H1 (cell line): ENCODE data around the gene SMTN. TPM values are rescaled to one million over a fixed set of nuclear protein-coding genes. Genes with fewer than 3 reads are reported as not detected.

Source experiments
- CTCF ChIA-PET: fragments of 300-600 bp; sonication (Branson Sonifier 250); formaldehyde crosslinking; loops from one replicate; lab custom pipeline; 2021; ENCODE audit not compliant: partially characterized antibody; lab: Charles Lee
- POLR2A ChIA-PET: fragments of 300-600 bp; sonication (Branson Sonifier 250); formaldehyde crosslinking; loops from one replicate; lab custom pipeline; 2021; ENCODE audit warnings: inconsistent platforms; ENCODE audit not compliant: partially characterized antibody; lab: Charles Lee
- DNase-seq, 2 experiments: peaks; one replicate each; pipeline versions ENCODE4 v3.0.0 to v3.0.0-alpha.2; 2010 to 2022; ENCODE audit warnings: low spot score in 2 of 2, low read depth in 1 of 2, mixed read lengths in 1 of 2
- FAIRE-seq: peaks from 2 replicates; lab custom pipeline; 2011; peaks lifted over from hg19 to GRCh38; lab: Jason Lieb, UNC
- H2AFZ ChIP-seq: 2 replicates; pipeline ENCODE4 v1.8.1; 2012; ENCODE audit warnings: low read length, inconsistent platforms
- H2AK5ac ChIP-seq: 2 replicates; pipeline ENCODE4 v1.6.1; 2013; ENCODE audit warnings: low read depth, low read length
- H2BK120ac ChIP-seq: replicated peaks from 2 replicates; pipeline ENCODE3; 2013; ENCODE audit warnings: low read depth, low read length, inconsistent platforms
- H2BK12ac ChIP-seq: 2 replicates; pipeline ENCODE4 v1.6.1; 2013; ENCODE audit warnings: low read depth, low read length
- H2BK15ac ChIP-seq: 2 replicates; pipeline ENCODE4 v1.6.1; 2013; ENCODE audit warnings: low read length
- H2BK20ac ChIP-seq: 2 replicates; pipeline ENCODE4 v1.6.1; 2013; ENCODE audit warnings: low read length
- H2BK5ac ChIP-seq: 2 replicates; pipeline ENCODE4 v1.6.1; 2013; ENCODE audit warnings: low read depth, low read length
- H3K14ac ChIP-seq: 2 replicates; pipeline ENCODE4 v1.6.1; 2013; ENCODE audit warnings: inconsistent platforms; ENCODE audit not compliant: insufficient read length
- H3K18ac ChIP-seq: 2 replicates; pipeline ENCODE4 v1.6.1; 2013; ENCODE audit warnings: low read length; ENCODE audit errors: extremely low read depth
- H3K23ac ChIP-seq: 2 replicates; pipeline ENCODE4 v1.6.1; 2013; ENCODE audit warnings: inconsistent platforms; ENCODE audit not compliant: insufficient read length
- H3K23me2 ChIP-seq: 2 replicates; pipeline ENCODE4 v1.6.1; 2013; ENCODE audit warnings: low read depth, low read length
- H3K27ac ChIP-seq: 2 replicates; pipeline ENCODE4 v1.6.1; 2011; ENCODE audit warnings: low read depth, low read length, inconsistent platforms
- H3K27me3 ChIP-seq, 4 experiments: replicated peaks in 1 of 4; 1 replicate in 1 of 4; 2 replicates in 3 of 4; pipeline versions ENCODE4 v1.6.1 to v1.8.1; 2011 to 2013; ENCODE audit warnings: low read length in 3 of 4, mild to moderate bottlenecking in 3 of 4, inconsistent platforms in 2 of 4, mixed read lengths in 2 of 4, moderate library complexity in 1 of 4; ENCODE audit not compliant: control insufficient read depth in 3 of 4, insufficient read depth in 3 of 4; ENCODE audit errors: extremely low read depth in 1 of 4
- H3K36me3 ChIP-seq, 4 experiments: 2 replicates each; pipeline versions ENCODE4 v1.6.1 to v1.8.1; 2011 to 2013; ENCODE audit warnings: mild to moderate bottlenecking in 4 of 4, low read length in 3 of 4, moderate library complexity in 2 of 4, control low read depth in 1 of 4, inconsistent platforms in 1 of 4; ENCODE audit not compliant: insufficient read depth in 4 of 4, control insufficient read depth in 2 of 4
- H3K4ac ChIP-seq: replicated peaks from 2 replicates; pipeline ENCODE3; 2013; ENCODE audit warnings: low read length, low read depth, mixed read lengths, inconsistent platforms; ENCODE audit not compliant: insufficient read length
- H3K4me1 ChIP-seq, 4 experiments: replicated peaks in 1 of 4; 1 replicate in 1 of 4; 2 replicates in 3 of 4; pipeline versions ENCODE4 v1.6.1 to v1.8.1; 2011 to 2013; ENCODE audit warnings: low read length in 3 of 4, inconsistent platforms in 2 of 4, mixed read lengths in 1 of 4; ENCODE audit not compliant: insufficient read depth in 4 of 4, control insufficient read depth in 3 of 4
- H3K4me2 ChIP-seq, 2 experiments: 2 replicates each; pipeline versions ENCODE4 v1.6.1 to v1.8.1; 2011 to 2013; ENCODE audit warnings: low read depth in 2 of 2, low read length in 2 of 2, control low read depth in 1 of 2, inconsistent platforms in 1 of 2, mild to moderate bottlenecking in 1 of 2; ENCODE audit not compliant: insufficient read depth in 1 of 2
- H3K4me3 ChIP-seq, 4 experiments: fragments of 200-600, 300-600 bp in 1 of 4; sonication (generic), shearing (Covaris generic), sonication (Bioruptor Twin) in 1 of 4; 2 replicates each; pipeline versions ENCODE4 v1.5.1 to v1.8.1; 2011 to 2016; ENCODE audit warnings: low read length in 4 of 4, low read depth in 3 of 4, control low read depth in 2 of 4, inconsistent platforms in 2 of 4, mild to moderate bottlenecking in 2 of 4, mixed read lengths in 1 of 4, moderate library complexity in 1 of 4; ENCODE audit not compliant: insufficient read depth in 2 of 4; ENCODE audit errors: extremely low read depth in 1 of 4
- H3K56ac ChIP-seq: replicated peaks from 2 replicates; pipeline ENCODE3; 2013; ENCODE audit warnings: low read depth, mild to moderate bottlenecking, mixed read lengths, low read length, inconsistent platforms; ENCODE audit not compliant: insufficient read length
- H3K79me1 ChIP-seq: 2 replicates; pipeline ENCODE4 v1.6.1; 2013; ENCODE audit warnings: low read depth, low read length, control low read depth
- H3K79me2 ChIP-seq, 2 experiments: 2 replicates each; pipeline versions ENCODE4 v1.6.1 to v1.8.1; 2012 to 2013; ENCODE audit warnings: low read length in 2 of 2, mild to moderate bottlenecking in 2 of 2, inconsistent platforms in 1 of 2; ENCODE audit not compliant: insufficient read depth in 2 of 2, control insufficient read depth in 1 of 2
- H3K9ac ChIP-seq, 4 experiments: replicated peaks in 1 of 4; 1 replicate in 1 of 4; 2 replicates in 3 of 4; pipeline versions ENCODE4 v1.6.1 to v1.8.1; 2011 to 2013; ENCODE audit warnings: low read depth in 3 of 4, low read length in 3 of 4, control low read depth in 2 of 4, mild to moderate bottlenecking in 2 of 4, moderate library complexity in 2 of 4, inconsistent platforms in 1 of 4; ENCODE audit errors: extremely low read depth in 1 of 4
- H3K9me3 ChIP-seq, 2 experiments: 2 replicates each; pipeline versions ENCODE4 v1.6.1 to v1.8.1; 2012 to 2013; ENCODE audit warnings: mild to moderate bottlenecking in 2 of 2, moderate library complexity in 2 of 2, control low read depth in 1 of 2, inconsistent platforms in 1 of 2, low read depth in 1 of 2, low read length in 1 of 2, mixed read lengths in 1 of 2; ENCODE audit not compliant: insufficient read depth in 2 of 2
- H4K20me1 ChIP-seq, 2 experiments: replicated peaks in 1 of 2; 2 replicates each; pipeline versions ENCODE3 to v1.8.1; 2011 to 2013; ENCODE audit warnings: inconsistent platforms in 2 of 2, low read length in 2 of 2, mild to moderate bottlenecking in 1 of 2; ENCODE audit not compliant: insufficient read depth in 2 of 2, control insufficient read depth in 1 of 2
- H4K5ac ChIP-seq: 2 replicates; pipeline ENCODE4 v1.6.1; 2013; ENCODE audit warnings: low read length, low read depth, mixed read lengths, inconsistent platforms; ENCODE audit not compliant: insufficient read length
- H4K8ac ChIP-seq: 2 replicates; pipeline ENCODE4 v1.8.0; 2013; ENCODE audit warnings: mild to moderate bottlenecking, moderate library complexity, low read length, inconsistent platforms; ENCODE audit not compliant: insufficient read depth; ENCODE audit errors: extremely low read depth
- H4K91ac ChIP-seq: replicated peaks from 2 replicates; pipeline ENCODE3; 2013; ENCODE audit warnings: low read length, mixed read lengths, inconsistent platforms; ENCODE audit not compliant: insufficient read length
- NRF1 ChIP-seq: IDR thresholded peaks from 2 replicates; pipeline ENCODE4 v1.6.1; 2011; ENCODE audit warnings: mild to moderate bottlenecking, low read depth, low read length, improper control_type of control experiment
- SIRT6 ChIP-seq: IDR thresholded peaks from one replicate; pipeline ENCODE4 v1.7.1; 2012; ENCODE audit warnings: low read length, inconsistent platforms
- WGBS, 2 experiments: shearing (Covaris generic) in 1 of 2; methylation state at CpG; one replicate each; pipeline versions ENCODE4 v1.1.6 to v1.1.7; 2013 to 2015; ENCODE audit warnings: low lambda C conversion rate in 2 of 2, mixed read lengths in 2 of 2, inconsistent platforms in 1 of 2, low coverage in 1 of 2, missing lambda C conversion rate in 1 of 2; ENCODE audit not compliant: insufficient replicate concordance in 2 of 2, insufficient coverage in 1 of 2, insufficient read length in 1 of 2; ENCODE audit errors: extremely low coverage in 1 of 2, missing lambda C conversion rate in 1 of 2; 5-methylcytosine and 5-hydroxymethylcytosine counted together
- polyA plus RNA-seq, 7 experiments: library from polyadenylated mRNA; depleted of rRNA in 3 of 7; stranded (reverse) in 5 of 7; unstranded in 2 of 7; fragments of >200 nt in 5 of 7; fragments of 200-250 nt in 2 of 7; gene quantifications; 1 replicate in 5 of 7; 2 replicates in 1 of 7; 4 replicates in 1 of 7; pipeline versions ENCODE4 v1.2.1 to v1.2.3, GENCODE V29; 2011 to 2013; ENCODE audit warnings: missing spikeins in 2 of 7, mixed read lengths in 2 of 7
- total RNA-seq: library from RNA; stranded (reverse); fragmentation: NEBNext Ultra II Directional; extraction: Animal tissue kit (Norgen Biotek cat#: 25700); gene quantifications from 2 replicates; pipeline ENCODE4 v1.2.1, GENCODE V29; 2021

The SMTN gene
- total and polyA plus RNA-seq, 2 of the 8 experiments (the other 6 are each of a cell fraction or from before 2014, with no cell fraction given): 12.3 to 20.8 TPM

- H4K20me1 ChIP-seq: peaks cover 4 to 12% of the 10 kb centered on the region in 2 experiments
- H2BK20ac ChIP-seq: peak overlapping the region; percentile 53
- DNase-seq (no peak), FAIRE-seq (no peak)
- H3K4ac ChIP-seq: no peak overlapping the region
- H4K91ac ChIP-seq: peak overlapping the region; percentile 82
- no peak overlapping the region for H3K14ac ChIP-seq
- H3K36me3 ChIP-seq: peaks cover 0 to 6% (median 2%) of the 10 kb centered on the region in 4 experiments; a peak in 4 of 8 replicates
- 83% methylated on average over 2 of the region's 2 CpGs; no CpG with 5 or more reads in 1 of the 2 experiments for WGBS, 2 experiments
- H3K27me3 ChIP-seq: 0 out of 7 replicates have a peak, but pooled peaks cover 0 to 3% (median 0%) of the 10 kb centered on the region in 4 experiments
- H3K23ac ChIP-seq: no peak overlapping the region
- H2AFZ ChIP-seq: no peak overlapping the region
- peaks cover 15% of the 10 kb centered on the region; the same call in 1 of the 2 replicates for H3K79me1 ChIP-seq
- peaks cover 12% of the 10 kb centered on the region for H3K23me2 ChIP-seq
- peak overlapping the region; percentile 7 for H4K5ac ChIP-seq
- peaks cover 7 to 25% (median 17%) of the 10 kb centered on the region in 4 experiments for H3K4me1 ChIP-seq
- no peak overlapping the region for H3K56ac ChIP-seq
- H2BK15ac ChIP-seq: peak overlapping the region; percentile 55; the same call in 1 of the 2 replicates
- H3K79me2 ChIP-seq: peaks cover 0 to 20% of the 10 kb centered on the region in 2 experiments; a peak in 3 of 4 replicates
- H2BK5ac ChIP-seq: peak overlapping the region; percentile 92
- H3K4me2 ChIP-seq: no peak overlapping the region; a peak in 1 of 4 replicates
- no peak overlapping the region for H2AK5ac ChIP-seq
- H4K8ac ChIP-seq: no peak overlapping the region
- H3K9ac ChIP-seq: no peak overlapping the region
- CTCF ChIA-PET: interaction anchor here (0.6 to 11.9 kb wide), 9 partner anchors 9 to 89 kb away, joined by 3 to 124 read pairs (median 7); partner anchors contain the start of gene SELENOM
- 0 out of 2 replicates have a peak overlapping the region, but pooled peaks have one; percentile 24 for H3K18ac ChIP-seq
- no peak overlapping the region for H3K27ac ChIP-seq
- H3K9me3 ChIP-seq: no peaks in the 10 kb centered on the region; a peak in 1 of 4 replicates
- peak overlapping the region; percentile 86 for H2BK12ac ChIP-seq
- POLR2A ChIA-PET: interaction anchor here (1.0 to 1.5 kb wide), 3 partner anchors 16 to 57 kb away, joined by 3 to 4 read pairs (median 4); no protein-coding TSS in a partner anchor
- no peak overlapping the region for H2BK120ac ChIP-seq
- H3K4me3 ChIP-seq: no peak overlapping the region
- TF ChIP-seq NRF1: no peak
- no peak for TF ChIP-seq SIRT6
These were observed 60.4 kb downstream of the SMTN start for GRCh38 chr22:31141551-31141950.
